ENCODE measurements around the gene CPA5.

DNA sequence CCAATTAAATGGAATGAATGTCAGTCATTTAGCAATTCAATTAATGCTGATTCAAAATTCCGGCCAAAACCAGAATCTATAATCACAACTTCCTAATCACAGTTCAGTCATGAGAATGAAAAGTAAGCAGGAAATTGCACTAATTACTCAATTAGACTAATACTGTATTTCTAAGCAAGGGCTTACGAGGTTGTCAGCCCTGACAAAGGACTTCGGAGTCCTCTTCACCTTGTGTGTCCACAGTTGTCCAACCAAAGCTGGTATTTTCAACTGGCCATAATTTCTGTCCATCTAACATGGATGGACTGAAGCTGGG, 53.1 kb downstream of the CPA5 start:
- TF ChIP-seq, protein P1, sequence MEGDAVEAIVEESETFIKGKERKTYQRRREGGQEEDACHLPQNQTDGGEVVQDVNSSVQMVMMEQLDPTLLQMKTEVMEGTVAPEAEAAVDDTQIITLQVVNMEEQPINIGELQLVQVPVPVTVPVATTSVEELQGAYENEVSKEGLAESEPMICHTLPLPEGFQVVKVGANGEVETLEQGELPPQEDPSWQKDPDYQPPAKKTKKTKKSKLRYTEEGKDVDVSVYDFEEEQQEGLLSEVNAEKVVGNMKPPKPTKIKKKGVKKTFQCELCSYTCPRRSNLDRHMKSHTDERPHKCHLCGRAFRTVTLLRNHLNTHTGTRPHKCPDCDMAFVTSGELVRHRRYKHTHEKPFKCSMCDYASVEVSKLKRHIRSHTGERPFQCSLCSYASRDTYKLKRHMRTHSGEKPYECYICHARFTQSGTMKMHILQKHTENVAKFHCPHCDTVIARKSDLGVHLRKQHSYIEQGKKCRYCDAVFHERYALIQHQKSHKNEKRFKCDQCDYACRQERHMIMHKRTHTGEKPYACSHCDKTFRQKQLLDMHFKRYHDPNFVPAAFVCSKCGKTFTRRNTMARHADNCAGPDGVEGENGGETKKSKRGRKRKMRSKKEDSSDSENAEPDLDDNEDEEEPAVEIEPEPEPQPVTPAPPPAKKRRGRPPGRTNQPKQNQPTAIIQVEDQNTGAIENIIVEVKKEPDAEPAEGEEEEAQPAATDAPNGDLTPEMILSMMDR (IDR thresholded peaks at IDR 0.05), result no peak
- TF ChIP-seq POLR2A (IDR thresholded peaks at IDR 0.05), result no peak

Data from right lobe of liver (tissue), 4 donors.